ENCODE results near the gene PELI1. TPM values are rescaled to one million over a fixed set of nuclear protein-coding genes. Genes with fewer than 3 reads are reported as not detected.

Gene PELI1
- total and polyA plus RNA-seq, 2 donors (not counting 3 experiments of a cell fraction or from before 2014, with no cell fraction given): 14.2 to 30.9 TPM

- no peak overlapping the region for H3K9ac ChIP-seq (replicated peaks; ENCODE audit: extremely low read depth, insufficient read depth, low read length)
- H3K36me3 ChIP-seq (ENCODE audit: control insufficient read depth in 2 of 2, extremely low read depth in 1 of 2, insufficient read depth in 2 of 2, low read length in 2 of 2): no peaks in the 10 kb centered on the region
- FAIRE-seq: no peak
- H3K4me1 ChIP-seq (ENCODE audit: control insufficient read depth, extremely low read depth, insufficient read depth, low read length): no peaks in the 10 kb centered on the region
- peaks cover 0 to 2% of the 10 kb centered on the region in 2 experiments for H3K27me3 ChIP-seq (ENCODE audit: control insufficient read depth in 2 of 2, insufficient read depth in 2 of 2, low read length in 2 of 2)
- no peak overlapping the region for H3K4me2 ChIP-seq (ENCODE audit: insufficient read depth, low read length)
- no peaks in the 10 kb centered on the region for H3K79me2 ChIP-seq (ENCODE audit: control insufficient read depth, insufficient read depth, low read length)
- intact Hi-C loops (cut with micrococcal nuclease) (no loop called here), dilution Hi-C loops (cut with MboI; ENCODE audit: extremely low pct_ligation_motif_present, low sequenced_read_pairs) (no loop called here)
- H3K4me3 ChIP-seq (replicated peaks in 1 of 3; ENCODE audit: insufficient read depth in 1 of 3, low read depth in 1 of 3, low read length in 3 of 3): no peak overlapping the region
- H4K20me1 ChIP-seq (replicated peaks; ENCODE audit: control insufficient read depth, extremely low read depth, insufficient read depth, low read length): no peaks in the 10 kb centered on the region
- CTCF ChIA-PET: interaction anchor here (0.9 kb wide), 1 partner anchor 134 kb away, joined by 3 read pairs; no protein-coding TSS in a partner anchor
- no peak for DNase-seq (ENCODE audit: low read depth, low spot score)
- no peaks in the 10 kb centered on the region for H3K9me3 ChIP-seq (replicated peaks; ENCODE audit: control insufficient read depth, insufficient read depth, low read length)
- BruUV-seq (replicated peaks): no TSS peak
- POLR2A ChIA-PET: no interaction called here
- no peak for TF ChIP-seq JUN (IDR thresholded peaks at IDR 0.05; ENCODE audit: borderline replicate concordance, insufficient read depth, insufficient read length, low read depth)
- TF ChIP-seq POLR2AphosphoS5 (IDR thresholded peaks at IDR 0.05; ENCODE audit: insufficient read depth, low read depth, low read length): no peak
- TF ChIP-seq EZH2 (IDR thresholded peaks at IDR 0.05; ENCODE audit: borderline replicate concordance, low read depth, low read length, severe bottlenecking): no peak
- TF ChIP-seq FOS (IDR thresholded peaks at IDR 0.05; ENCODE audit: borderline replicate concordance, insufficient read depth, low read length): no peak
- TF ChIP-seq POLR2A (IDR thresholded peaks at IDR 0.05; ENCODE audit: low read depth, low read length): no peak
- no peak for TF ChIP-seq GATA2 (IDR thresholded peaks at IDR 0.05; ENCODE audit: insufficient read depth, insufficient read length, low read depth, low read length)
- no peak for TF ChIP-seq MYC (IDR thresholded peaks at IDR 0.05; ENCODE audit: low read depth, low read length)
- no peak overlapping the region for H2AFZ ChIP-seq (ENCODE audit: low read depth, low read length)
- no peak overlapping the region for H3K27ac ChIP-seq (ENCODE audit: insufficient read depth, low read depth, low read length)
- H3K9me1 ChIP-seq (replicated peaks; ENCODE audit: control insufficient read depth, extremely low read depth, insufficient read depth, low read length): no peaks in the 10 kb centered on the region
Measured at GRCh38 chr2:64193491-64193890, 49.3 kb upstream of the PELI1 start.

GRCh38 chr2:64192664-64193105 is 48.5 kb upstream of the PELI1 start:
- Histone ChIP-seq H3K4me1 (ENCODE audit: control insufficient read depth, extremely low read depth, insufficient read depth, low read length) (no peaks in the 10 kb centered on the region), H3K4me3 (replicated peaks in 1 of 3; ENCODE audit: insufficient read depth in 1 of 3, low read depth in 1 of 3, low read length in 3 of 3) (no peak overlapping the region), H3K4me2 (ENCODE audit: insufficient read depth, low read length) (no peak overlapping the region), H3K79me2 (ENCODE audit: control insufficient read depth, insufficient read depth, low read length) (no peaks in the 10 kb centered on the region), H3K9ac (replicated peaks; ENCODE audit: extremely low read depth, insufficient read depth, low read length) (no peak overlapping the region), H3K9me1 (replicated peaks; ENCODE audit: control insufficient read depth, extremely low read depth, insufficient read depth, low read length) (no peaks in the 10 kb centered on the region), H3K27me3 (ENCODE audit: control insufficient read depth in 2 of 2, insufficient read depth in 2 of 2, low read length in 2 of 2) (peaks cover 0 to 2% of the 10 kb centered on the region in 2 experiments), H3K36me3 (ENCODE audit: control insufficient read depth in 2 of 2, extremely low read depth in 1 of 2, insufficient read depth in 2 of 2, low read length in 2 of 2) (no peaks in the 10 kb centered on the region), H3K27ac (ENCODE audit: insufficient read depth, low read depth, low read length) (no peak overlapping the region), H2AFZ (ENCODE audit: low read depth, low read length) (no peak overlapping the region), H4K20me1 (replicated peaks; ENCODE audit: control insufficient read depth, extremely low read depth, insufficient read depth, low read length) (no peaks in the 10 kb centered on the region), H3K9me3 (replicated peaks; ENCODE audit: control insufficient read depth, insufficient read depth, low read length) (no peaks in the 10 kb centered on the region)
- ChIA-PET CTCF (interaction anchor here (1.0 kb wide), 1 partner anchor 119 kb away, joined by 4 read pairs; no protein-coding TSS in a partner anchor), POLR2A (no interaction called here)
- intact Hi-C loops (cut with micrococcal nuclease): no loop called here
- no peak for TF ChIP-seq JUN (IDR thresholded peaks at IDR 0.05; ENCODE audit: borderline replicate concordance, insufficient read depth, insufficient read length, low read depth)
- no peak for TF ChIP-seq MAX (IDR thresholded peaks at IDR 0.05; ENCODE audit: insufficient read depth, insufficient read length)
- no peak for TF ChIP-seq POLR2A (IDR thresholded peaks at IDR 0.05; ENCODE audit: low read depth, low read length)
- no peak for TF ChIP-seq CTCF (IDR thresholded peaks at IDR 0.05; ENCODE audit: extremely low read depth in 1 of 2, insufficient read depth in 1 of 2, low read depth in 1 of 2, low read length in 2 of 2)
- TF ChIP-seq GATA2 (IDR thresholded peaks at IDR 0.05; ENCODE audit: insufficient read depth, insufficient read length, low read depth, low read length): no peak
- DNase-seq (ENCODE audit: low read depth, low spot score) (no peak), FAIRE-seq (no peak)
- BruUV-seq (replicated peaks): no TSS peak
- dilution Hi-C loops (cut with MboI; ENCODE audit: extremely low pct_ligation_motif_present, low sequenced_read_pairs): no loop called here
